GM12873 (cell line): ENCODE measurements around the gene HTATSF1.

ENCODE experiments used
- CTCF ChIP-seq: IDR thresholded peaks from 2 replicates; pipeline ENCODE4 v1.5.1; 2012; ENCODE audit warnings: low read depth, mild to moderate bottlenecking, moderate library complexity, low read length, control low read depth; ENCODE audit not compliant: insufficient read depth; ENCODE audit errors: missing control alignments

HTATSF1 gene

GRCh38 chrX:136497556-136498052, at the start of gene HTATSF1:
Gene HTATSF1 (plus strand): TSS chrX:136497592. CDS start chrX:136497685, 93 bp downstream.
- TF ChIP-seq CTCF: no peak

- TF ChIP-seq CTCF: no peak
These were observed 49.4 kb upstream of the HTATSF1 start for GRCh38 chrX:136447968-136448367.

GRCh38 chrX:136450050-136450830, 47.2 kb upstream of the HTATSF1 start:
- TF ChIP-seq CTCF: no peak

GRCh38 chrX:136452614-136453013, 44.8 kb upstream of the HTATSF1 start:
- TF ChIP-seq CTCF: no peak

GRCh38 chrX:136453114-136453513, 44.3 kb upstream of the HTATSF1 start:
- no peak for TF ChIP-seq CTCF

- no peak for TF ChIP-seq CTCF
These were observed 43.6 kb upstream of the HTATSF1 start for GRCh38 chrX:136453771-136454170.

GRCh38 chrX:136456133-136456532, 41.3 kb upstream of the HTATSF1 start:
- no peak for TF ChIP-seq CTCF
